IMR-90 (cell line): ENCODE measurements around the gene KCNMA1. TPM values are rescaled to one million over a fixed set of nuclear protein-coding genes. Genes with fewer than 3 reads are reported as not detected.

Experiments used
- ATAC-seq: fragments of 200-7000 bp; cut with Tn5 transposase; 2 replicates; pipeline ENCODE4 v1.9.1; 2020; ENCODE audit warnings: low read depth, mild to moderate bottlenecking, moderate library complexity
- BruUV-seq: library from RNA; stranded (reverse); fragments of 400-500 nt; replicated peaks from 2 replicates; lab custom pipeline; 2021; lab: Mats Ljungman, UMichigan
- CTCF ChIA-PET: fragments of 300-600 bp; formaldehyde crosslinking; extraction: SDS; loops from one replicate; lab custom pipeline; 2021; ENCODE audit warnings: antibody characterized with exemption; lab: Yijun Ruan, JAX
- POLR2A ChIA-PET: fragments of 300-600 bp; sonication (Branson Sonifier 250); formaldehyde crosslinking; loops from one replicate; lab custom pipeline; 2022; ENCODE audit warnings: antibody characterized with exemption; ENCODE audit not compliant: unreplicated experiment; lab: Charles Lee
- DNase-seq: peaks from one replicate; pipeline ENCODE4 v3.0.0; 2013
- H2AFZ ChIP-seq: replicated peaks from 2 replicates; pipeline ENCODE3; 2013; ENCODE audit warnings: low read length, mild to moderate bottlenecking; ENCODE audit not compliant: poor library complexity
- H2AK5ac ChIP-seq: 2 replicates; pipeline ENCODE4 v1.6.1; 2013; ENCODE audit warnings: low read depth, low read length, inconsistent platforms
- H2AK9ac ChIP-seq: replicated peaks from 2 replicates; pipeline ENCODE3; 2013; ENCODE audit warnings: mild to moderate bottlenecking, low read depth, low read length, moderate library complexity; ENCODE audit not compliant: poor library complexity
- H2BK120ac ChIP-seq: 2 replicates; pipeline ENCODE4 v1.6.1; 2013; ENCODE audit warnings: low read depth, low read length, inconsistent platforms
- H2BK15ac ChIP-seq: 3 replicates; pipeline ENCODE4 v1.6.1; 2013; ENCODE audit warnings: low read depth, low read length, inconsistent platforms
- H2BK20ac ChIP-seq: 2 replicates; pipeline ENCODE4 v1.6.1; 2013; ENCODE audit warnings: low read depth, mild to moderate bottlenecking, inconsistent platforms, low read length, moderate library complexity
- H2BK5ac ChIP-seq: 2 replicates; pipeline ENCODE4 v1.6.1; 2013; ENCODE audit warnings: mild to moderate bottlenecking, low read depth, low read length, inconsistent platforms; ENCODE audit not compliant: poor library complexity, severe bottlenecking
- H3K14ac ChIP-seq: replicated peaks from 2 replicates; pipeline ENCODE4 v1.6.1; 2013; ENCODE audit warnings: low read depth, low read length, inconsistent platforms
- H3K18ac ChIP-seq: 2 replicates; pipeline ENCODE4 v1.6.1; 2013; ENCODE audit warnings: low read depth, low read length, control low read depth
- H3K23ac ChIP-seq: 2 replicates; pipeline ENCODE4 v1.6.1; 2013; ENCODE audit warnings: low read depth, low read length, inconsistent platforms
- H3K27ac ChIP-seq: 2 replicates; pipeline ENCODE4 v1.5.1; 2013; ENCODE audit warnings: mild to moderate bottlenecking, control low read depth, low read length; ENCODE audit not compliant: insufficient read depth
- H3K27me3 ChIP-seq: 2 replicates; pipeline ENCODE4 v1.6.1; 2013; ENCODE audit warnings: low read length; ENCODE audit not compliant: control insufficient read depth, insufficient read depth
- H3K36me3 ChIP-seq: 2 replicates; pipeline ENCODE4 v1.6.1; 2013; ENCODE audit warnings: low read length, mixed read lengths; ENCODE audit not compliant: control insufficient read depth, insufficient read depth
- H3K4ac ChIP-seq: 2 replicates; pipeline ENCODE4 v1.6.1; 2013; ENCODE audit warnings: low read depth, low read length, inconsistent platforms
- H3K4me1 ChIP-seq: 2 replicates; pipeline ENCODE4 v1.6.1; 2013; ENCODE audit warnings: low read length, mixed read lengths; ENCODE audit not compliant: control insufficient read depth, insufficient read depth
- H3K4me2 ChIP-seq: 2 replicates; pipeline ENCODE4 v1.6.1; 2013; ENCODE audit warnings: low read depth, mild to moderate bottlenecking, control low read depth, low read length, moderate library complexity
- H3K4me3 ChIP-seq: 2 replicates; pipeline ENCODE4 v1.5.1; 2013; ENCODE audit warnings: low read depth, mild to moderate bottlenecking, control low read depth, low read length, moderate library complexity; ENCODE audit not compliant: insufficient read depth
- H3K56ac ChIP-seq: 2 replicates; pipeline ENCODE4 v1.6.1; 2013; ENCODE audit warnings: low read length, inconsistent platforms; ENCODE audit not compliant: insufficient read depth; ENCODE audit errors: extremely low read depth
- H3K79me1 ChIP-seq, 2 experiments: 2 replicates each; pipeline ENCODE4 v1.6.1; 2013; ENCODE audit warnings: low read length in 2 of 2, inconsistent platforms in 1 of 2, low read depth in 1 of 2
- H3K9ac ChIP-seq: 2 replicates; pipeline ENCODE4 v1.6.1; 2013; ENCODE audit warnings: low read depth, low read length, control low read depth
- H3K9me1 ChIP-seq: 2 replicates; pipeline ENCODE4 v1.6.1; 2013; ENCODE audit warnings: low read length, inconsistent platforms; ENCODE audit not compliant: insufficient read depth
- H3K9me3 ChIP-seq: 2 replicates; pipeline ENCODE4 v1.6.1; 2013; ENCODE audit warnings: low read length; ENCODE audit not compliant: control insufficient read depth, insufficient read depth
- H4K20me1 ChIP-seq: 2 replicates; pipeline ENCODE4 v1.6.1; 2013; ENCODE audit warnings: low read length, inconsistent platforms; ENCODE audit not compliant: insufficient read depth
- H4K5ac ChIP-seq: 2 replicates; pipeline ENCODE4 v1.6.1; 2013; ENCODE audit warnings: mild to moderate bottlenecking, low read depth, low read length, control low read depth
- H4K8ac ChIP-seq, 2 experiments: 2 replicates each; pipeline ENCODE4 v1.6.1; 2013; ENCODE audit warnings: low read depth in 2 of 2, low read length in 2 of 2, control low read depth in 1 of 2, inconsistent platforms in 1 of 2
- H4K91ac ChIP-seq: 2 replicates; pipeline ENCODE4 v1.6.1; 2013; ENCODE audit warnings: low read depth, low read length, inconsistent platforms; ENCODE audit not compliant: insufficient read depth
- BHLHE40 ChIP-seq: fragments of 150-350 bp; IDR thresholded peaks from 2 replicates; pipeline ENCODE4 v1.6.1; 2016; ENCODE audit warnings: mild to moderate bottlenecking, low read depth, low read length
- CEBPB ChIP-seq: IDR thresholded peaks from 2 replicates; pipeline ENCODE4 v1.6.1; 2012; ENCODE audit warnings: low read depth, low read length, improper control_type of control experiment
- CHD1 ChIP-seq: IDR thresholded peaks from 2 replicates; pipeline ENCODE4 v1.6.1; 2012; ENCODE audit warnings: low read depth, low read length, improper control_type of control experiment
- CTCF ChIP-seq: conservative IDR thresholded peaks from 2 replicates; pipeline ENCODE4 v1.5.1; 2012; ENCODE audit warnings: mild to moderate bottlenecking, low read depth, low read length, improper control_type of control experiment
- FOS ChIP-seq: fragments of 150-350 bp; IDR thresholded peaks from 2 replicates; pipeline ENCODE4 v1.6.1; 2016; ENCODE audit warnings: low read depth, low read length
- MAFK ChIP-seq: IDR thresholded peaks from 2 replicates; pipeline ENCODE4 v1.6.1; 2012; ENCODE audit warnings: low read depth, low read length, improper control_type of control experiment
- MAZ ChIP-seq: IDR thresholded peaks from 2 replicates; pipeline ENCODE4 v1.6.1; 2012; ENCODE audit warnings: low read depth, mild to moderate bottlenecking, low read length, improper control_type of control experiment, moderate library complexity, borderline replicate concordance
- MXI1 ChIP-seq: IDR thresholded peaks from 2 replicates; pipeline ENCODE4 v1.6.1; 2012; ENCODE audit warnings: low read depth, mild to moderate bottlenecking, low read length, moderate library complexity, borderline replicate concordance
- NFE2L2 ChIP-seq: fragments of 150-350 bp; IDR thresholded peaks from 2 replicates; pipeline ENCODE4 v1.6.1; 2016; ENCODE audit warnings: low read depth, mild to moderate bottlenecking, low read length
- POLR2A ChIP-seq: IDR thresholded peaks from 2 replicates; pipeline ENCODE4 v1.6.1; 2012; ENCODE audit warnings: mild to moderate bottlenecking, low read depth, low read length
- RAD21 ChIP-seq: IDR thresholded peaks from 2 replicates; pipeline ENCODE4 v1.6.1; 2012; ENCODE audit warnings: low read length, improper control_type of control experiment
- RCOR1 ChIP-seq: IDR thresholded peaks from 2 replicates; pipeline ENCODE4 v1.6.1; 2012; ENCODE audit warnings: mild to moderate bottlenecking, low read length, improper control_type of control experiment; ENCODE audit not compliant: insufficient replicate concordance
- RFX5 ChIP-seq: IDR thresholded peaks from 2 replicates; pipeline ENCODE4 v1.8.0; 2012; ENCODE audit warnings: low read depth, mild to moderate bottlenecking, low read length, moderate library complexity
- SMC3 ChIP-seq: fragments of 150-350 bp; IDR thresholded peaks from 2 replicates; pipeline ENCODE4 v1.6.1; 2016; ENCODE audit warnings: low read depth, mild to moderate bottlenecking, antibody characterized with exemption, low read length, moderate library complexity
- WGBS, 2 experiments: methylation state at CpG; one replicate each; pipeline versions ENCODE4 v1.1.5 to v1.1.7; 2013; ENCODE audit warnings: missing lambda C conversion rate in 2 of 2; ENCODE audit not compliant: insufficient read length in 1 of 2; ENCODE audit errors: extremely low coverage in 2 of 2; 5-methylcytosine and 5-hydroxymethylcytosine counted together
- dilution Hi-C: fragments of 300-500 bp; cut with HindIII; formaldehyde crosslinking; loops from one replicate; pipeline ENCODE4 v1.14.3; 2018; ENCODE audit warnings: low sequenced_read_pairs; ENCODE audit not compliant: unreplicated experiment
- in situ Hi-C: fragments of 300-500 bp; cut with MboI; formaldehyde crosslinking; loops from 3 replicates; pipeline ENCODE4 v1.14.3; 2019; ENCODE audit warnings: low sequenced_read_pairs, inconsistent platforms, mixed read lengths
- intact Hi-C: fragments of 100-400 bp; cut with micrococcal nuclease; formaldehyde crosslinking; loops from 2 replicates; pipeline ENCODE4 v1.10.0; 2022
- polyA plus RNA-seq, 3 experiments: library from polyadenylated mRNA; depleted of rRNA; stranded (reverse); fragments of >200 nt; gene quantifications; 2 replicates each; pipeline ENCODE4 v1.2.3, GENCODE V29; 2012; ENCODE audit warnings: low replicate concordance in 1 of 3
- total RNA-seq: library from RNA; depleted of rRNA; stranded (reverse); fragments of >200 nt; gene quantifications from 2 replicates; pipeline ENCODE4 v1.2.3, GENCODE V29; 2012
- TF ChIP-seq, protein P1 (sequence below): fragments of 150-350 bp; IDR thresholded peaks from 2 replicates; pipeline ENCODE4 v1.6.1; 2017; ENCODE audit warnings: mild to moderate bottlenecking, antibody characterized with exemption, low read length, low read depth
- TF ChIP-seq, protein P2 (sequence below): fragments of 150-350 bp; IDR thresholded peaks from 2 replicates; pipeline ENCODE4 v1.6.1; 2016; ENCODE audit warnings: low read depth, mild to moderate bottlenecking, low read length, moderate library complexity, borderline replicate concordance

KCNMA1 gene
- total and polyA plus RNA-seq, 2 of the 4 experiments (the other 2 are of a cell fraction) = 25.6 to 29.6 TPM

GRCh38 chr10:77520995-77521394 lies 116.6 kb downstream of the KCNMA1 start:
- CTCF ChIA-PET = no interaction called here
- no peak overlapping the region for H3K14ac ChIP-seq

More at GRCh38 chr10:77520995-77521394, 116.6 kb downstream of the KCNMA1 start:
- no peaks in the 10 kb centered on the region for H3K27me3 ChIP-seq
- no peak overlapping the region for H2BK20ac ChIP-seq
- H3K9ac ChIP-seq = no peak overlapping the region
- no peak for ATAC-seq
- H4K5ac ChIP-seq = no peak overlapping the region
- no peak overlapping the region for H2BK15ac ChIP-seq
- TF ChIP-seq MAFK (no peak), NFE2L2 (no peak), RFX5 (no peak), CTCF (no peak), SMC3 (no peak), MAZ (no peak), BHLHE40 (no peak), RCOR1 (no peak), FOS (no peak), CHD1 (no peak), POLR2A (no peak), MXI1 (no peak), RAD21 (no peak), CEBPB (no peak)
- TF ChIP-seq, protein P1, sequence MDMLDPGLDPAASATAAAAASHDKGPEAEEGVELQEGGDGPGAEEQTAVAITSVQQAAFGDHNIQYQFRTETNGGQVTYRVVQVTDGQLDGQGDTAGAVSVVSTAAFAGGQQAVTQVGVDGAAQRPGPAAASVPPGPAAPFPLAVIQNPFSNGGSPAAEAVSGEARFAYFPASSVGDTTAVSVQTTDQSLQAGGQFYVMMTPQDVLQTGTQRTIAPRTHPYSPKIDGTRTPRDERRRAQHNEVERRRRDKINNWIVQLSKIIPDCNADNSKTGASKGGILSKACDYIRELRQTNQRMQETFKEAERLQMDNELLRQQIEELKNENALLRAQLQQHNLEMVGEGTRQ = no peak
- TF ChIP-seq, protein P2, sequence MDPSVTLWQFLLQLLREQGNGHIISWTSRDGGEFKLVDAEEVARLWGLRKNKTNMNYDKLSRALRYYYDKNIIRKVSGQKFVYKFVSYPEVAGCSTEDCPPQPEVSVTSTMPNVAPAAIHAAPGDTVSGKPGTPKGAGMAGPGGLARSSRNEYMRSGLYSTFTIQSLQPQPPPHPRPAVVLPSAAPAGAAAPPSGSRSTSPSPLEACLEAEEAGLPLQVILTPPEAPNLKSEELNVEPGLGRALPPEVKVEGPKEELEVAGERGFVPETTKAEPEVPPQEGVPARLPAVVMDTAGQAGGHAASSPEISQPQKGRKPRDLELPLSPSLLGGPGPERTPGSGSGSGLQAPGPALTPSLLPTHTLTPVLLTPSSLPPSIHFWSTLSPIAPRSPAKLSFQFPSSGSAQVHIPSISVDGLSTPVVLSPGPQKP = no peak
- H3K4me3 ChIP-seq = no peak overlapping the region
- no peak overlapping the region for H3K18ac ChIP-seq
- H3K4me1 ChIP-seq = peaks cover 13% of the 10 kb centered on the region
- H2BK5ac ChIP-seq = no peak overlapping the region
- H2BK120ac ChIP-seq = no peak overlapping the region
- H3K79me1 ChIP-seq = peaks cover 0 to 7% of the 10 kb centered on the region in 2 experiments; a peak in 1 of 4 replicates
- no peak overlapping the region for H3K4me2 ChIP-seq
- no peak overlapping the region for H3K23ac ChIP-seq
- no peak for DNase-seq
- no peak overlapping the region; the same call in 1 of the 2 replicates for H2AK5ac ChIP-seq
- intact Hi-C loops = loop anchor here (5.0 kb wide), 1 partner anchor 169 kb away; no protein-coding TSS in a partner anchor
- no peak overlapping the region for H4K8ac ChIP-seq
- no peak overlapping the region for H4K91ac ChIP-seq
- dilution Hi-C loops = no loop called here
- no peak overlapping the region for H2AK9ac ChIP-seq
- H3K36me3 ChIP-seq = no peaks in the 10 kb centered on the region
- H4K20me1 ChIP-seq = peaks cover 3% of the 10 kb centered on the region; the same call in 1 of the 2 replicates
- no peaks in the 10 kb centered on the region for H3K9me3 ChIP-seq
- no TSS peak for BruUV-seq
- H3K27ac ChIP-seq = no peak overlapping the region
- in situ Hi-C loops = no loop called here
- H3K56ac ChIP-seq = no peak overlapping the region
- WGBS, 2 experiments = no CpG with 5 or more reads among the region's 2 CpGs
- POLR2A ChIA-PET = no interaction called here
- no peak overlapping the region; the same call in 1 of the 2 replicates for H3K4ac ChIP-seq
- H2AFZ ChIP-seq = no peak overlapping the region
- peaks cover 13% of the 10 kb centered on the region for H3K9me1 ChIP-seq
